A549 (cell line): ENCODE measurements around the gene ADGRG6. TPM values are rescaled to one million over a fixed set of nuclear protein-coding genes. Genes with fewer than 3 reads are reported as not detected.

Experiments
- ATAC-seq, 2 experiments: fragments of 200-7000 bp in 1 of 2; fragments of >200 bp in 1 of 2; cut with Nextera tagmentation in 1 of 2; cut with Tn5 transposase in 1 of 2; 3 replicates each; pipeline versions ENCODE4 v1.8.0 to v1.9.1; 2018 to 2020; ENCODE audit warnings: mild to moderate bottlenecking in 1 of 2, moderate library complexity in 1 of 2
- CTCF ChIA-PET: fragments of 300-600 bp; sonication (Branson Sonifier 250); formaldehyde crosslinking; extraction: SDS; loops from one replicate; lab custom pipeline; 2021; ENCODE audit warnings: antibody characterized with exemption, inconsistent platforms; lab: Yijun Ruan, JAX
- POLR2A ChIA-PET: fragments of 350-600 bp; formaldehyde crosslinking; extraction: SDS; loops from one replicate; lab custom pipeline; 2021; ENCODE audit warnings: antibody characterized with exemption, inconsistent platforms; lab: Yijun Ruan, JAX
- DNase-seq, 2 experiments: peaks; one replicate each; pipeline versions ENCODE4 v3.0.0 to v3.0.0-alpha.2; 2011 to 2016; ENCODE audit warnings: low read depth in 1 of 2, low spot score in 1 of 2
- FAIRE-seq: peaks from 2 replicates; lab custom pipeline; 2011; peaks lifted over from hg19 to GRCh38; lab: Jason Lieb, UNC
- H3K27ac ChIP-seq, 2 experiments: fragments of >200 bp; sonication (Bioruptor Twin); formaldehyde crosslinking; 3 replicates each; pipeline ENCODE4 v1.5.1; 2016 to 2017
- H3K4me1 ChIP-seq: fragments of >200 bp; sonication (Bioruptor Twin); formaldehyde crosslinking; 3 replicates; pipeline ENCODE4 v1.6.1; 2016
- H3K4me2 ChIP-seq: fragments of >200 bp; sonication (Bioruptor Twin); formaldehyde crosslinking; 3 replicates; pipeline ENCODE4 v1.6.1; 2016
- H3K4me3 ChIP-seq: fragments of >200 bp; sonication (Bioruptor Twin); formaldehyde crosslinking; 3 replicates; pipeline ENCODE4 v1.5.1; 2016
- H3K9me3 ChIP-seq: fragments of >200 bp; sonication (Bioruptor Twin); formaldehyde crosslinking; 3 replicates; pipeline ENCODE4 v1.6.1; 2016
- ATOH8 ChIP-seq: fragments of 250-450 bp; sonication (Bioruptor Pico); IDR thresholded peaks from 2 replicates; pipeline ENCODE4 v1.5.0; 2020; ENCODE audit warnings: low read depth, mild to moderate bottlenecking, moderate library complexity
- CBX2 ChIP-seq: fragments of 200-600 bp; sonication (generic); IDR thresholded peaks from 2 replicates; pipeline ENCODE4 v1.6.1; 2016; ENCODE audit warnings: low read depth, mild to moderate bottlenecking, borderline replicate concordance
- CBX8 ChIP-seq: fragments of 200-600 bp; sonication (generic); IDR thresholded peaks from 2 replicates; pipeline ENCODE4 v1.6.1; 2016
- CEBPB ChIP-seq, 2 experiments: fragments of >200 bp in 1 of 2; sonication (Bioruptor Twin) in 1 of 2; formaldehyde crosslinking in 1 of 2; IDR thresholded peaks; 2 replicates each; pipeline ENCODE4 v1.6.1; 2012 to 2016
- CHD4 ChIP-seq: fragments of 200-600 bp; sonication (generic); IDR thresholded peaks from 2 replicates; pipeline ENCODE4 v1.6.1; 2016; ENCODE audit warnings: antibody characterized with exemption, mild to moderate bottlenecking, borderline replicate concordance
- E2F6 ChIP-seq: IDR thresholded peaks from 2 replicates; pipeline ENCODE4 v1.6.1; 2012; ENCODE audit warnings: low read depth, borderline replicate concordance
- EHMT2 ChIP-seq: fragments of 200-600 bp; sonication (generic); IDR thresholded peaks from 2 replicates; pipeline ENCODE4 v1.6.1; 2016; ENCODE audit warnings: antibody characterized with exemption, low read depth, mild to moderate bottlenecking, moderate library complexity
- EP300 ChIP-seq, 2 experiments: fragments of >200 bp; sonication (Bioruptor Twin); formaldehyde crosslinking; IDR thresholded peaks; 2 replicates in 1 of 2; 3 replicates in 1 of 2; pipeline ENCODE4 v1.6.1; 2016 to 2017
- FOSB ChIP-seq: fragments of 250-450 bp; sonication (Bioruptor Pico); IDR thresholded peaks from 2 replicates; pipeline ENCODE4 v1.5.0; 2020; ENCODE audit warnings: mild to moderate bottlenecking, moderate library complexity
- FOSL2 ChIP-seq, 2 experiments: fragments of 450-650 bp in 1 of 2; fragments of >200 bp in 1 of 2; sonication (Bioruptor Twin) in 1 of 2; formaldehyde crosslinking; IDR thresholded peaks; 2 replicates each; pipeline versions ENCODE4 v1.5.0 to v1.6.1; 2016 to 2020; ENCODE audit warnings: mild to moderate bottlenecking in 1 of 2, moderate library complexity in 1 of 2
- GATA3 ChIP-seq: IDR thresholded peaks from 2 replicates; pipeline ENCODE4 v1.6.1; 2012; ENCODE audit warnings: borderline replicate concordance
- JUNB ChIP-seq: fragments of >200 bp; sonication (Bioruptor Twin); formaldehyde crosslinking; IDR thresholded peaks from 2 replicates; pipeline ENCODE4 v1.6.1; 2016
- KDM1A ChIP-seq: fragments of 200-600 bp; sonication (generic); IDR thresholded peaks from 2 replicates; pipeline ENCODE4 v1.6.1; 2016; ENCODE audit warnings: low read depth, mild to moderate bottlenecking
- KDM5A ChIP-seq: fragments of 200-600 bp; sonication (generic); IDR thresholded peaks from 2 replicates; pipeline ENCODE4 v1.6.1; 2016; ENCODE audit warnings: antibody characterized with exemption, mild to moderate bottlenecking
- MAFK ChIP-seq: fragments of 450-650 bp; IDR thresholded peaks from 2 replicates; pipeline ENCODE4 v1.6.1; 2014; ENCODE audit not compliant: partially characterized antibody
- MAX ChIP-seq: IDR thresholded peaks from 2 replicates; pipeline ENCODE4 v1.6.1; 2012
- MAZ ChIP-seq: fragments of 150-350 bp; IDR thresholded peaks from 2 replicates; pipeline ENCODE4 v1.6.1; 2014; ENCODE audit warnings: antibody characterized with exemption, low read depth, low read length, borderline replicate concordance
- MYC ChIP-seq: IDR thresholded peaks from 2 replicates; pipeline ENCODE4 v1.6.1; 2012; ENCODE audit warnings: mild to moderate bottlenecking, inconsistent platforms, low read length, improper control_type of control experiment, borderline replicate concordance
- PHF8 ChIP-seq: fragments of 200-600 bp; sonication (generic); IDR thresholded peaks from 2 replicates; pipeline ENCODE4 v1.6.1; 2016; ENCODE audit warnings: low read depth, mild to moderate bottlenecking, antibody characterized with exemption, moderate library complexity, borderline replicate concordance
- POLR2A ChIP-seq: IDR thresholded peaks from 2 replicates; pipeline ENCODE4 v1.6.1; 2012; ENCODE audit warnings: mild to moderate bottlenecking, low read length
- SMC3 ChIP-seq: fragments of >200 bp; sonication (Bioruptor Twin); formaldehyde crosslinking; IDR thresholded peaks from 3 replicates; pipeline ENCODE4 v1.6.1; 2018; ENCODE audit warnings: inconsistent platforms
- ZSCAN20 ChIP-seq: fragments of 250-450 bp; sonication (Bioruptor Pico); IDR thresholded peaks from 2 replicates; pipeline ENCODE4 v1.8.0; 2022; ENCODE audit warnings: mild to moderate bottlenecking, moderate library complexity
- WGBS: methylation state at CpG from one replicate; pipeline ENCODE4 v1.1.6; 2017; ENCODE audit errors: missing lambda C conversion rate; 5-methylcytosine and 5-hydroxymethylcytosine counted together
- polyA plus RNA-seq, 4 experiments: library from polyadenylated mRNA; depleted of rRNA in 3 of 4; stranded (reverse); fragments of >200 nt; fragmentation: RNase III in 1 of 4; extraction: RNeasy Plus Mini Kit Qiagen cat#74134 plus additional on column Dnase treatment in 1 of 4; gene quantifications; 2 replicates in 3 of 4; 3 replicates in 1 of 4; pipeline ENCODE4 v1.2.3, GENCODE V29; 2011 to 2017

ADGRG6 gene
- polyA plus RNA-seq, 2 of the 4 experiments (the other 2 are of a cell fraction), result 55.4 to 181 TPM

- H3K27ac ChIP-seq, result peak overlapping the region; percentile 55 to 62
- CTCF ChIA-PET, result interaction anchor here (0.9 to 1.5 kb wide), 4 partner anchors 9 to 166 kb away, joined by 3 to 5 read pairs (median 4); partner anchors contain the start of genes ADGRG6 and VTA1
- TF ChIP-seq KDM1A (no peak), MAFK (peak; percentile 81), FOSL2 (IDR thresholded peaks at IDR 0.05) (no peak), FOSL2 (CRISPR knock-in tag; IDR thresholded peaks at IDR 0.05) (peak; percentile 36; the same call in 1 of the 2 replicates), KDM5A (no peak), E2F6 (no peak), CEBPB (IDR thresholded peaks at IDR 0.05) (0 out of 4 replicates have a peak, but pooled peaks of 1 of the 2 experiments have one; percentile 8), POLR2A (no peak), MYC (no peak), FOSB (CRISPR knock-in tag) (no peak), CHD4 (no peak)
- WGBS, result 5% methylated on average over 2 of the region's 2 CpGs
- no peak overlapping the region for H3K4me3 ChIP-seq
- peak overlapping the region; percentile 85 for H3K4me2 ChIP-seq
- POLR2A ChIA-PET, result interaction anchor here (1.0 to 1.6 kb wide), 2 partner anchors 12 to 64 kb away, joined by 4 to 5 read pairs; partner anchors contain the start of gene ADGRG6
- ATAC-seq (peak; percentile 93 to 94), FAIRE-seq (no peak), DNase-seq (peak in 1 of 2 experiments; percentile 75)
- H3K9me3 ChIP-seq, result no peaks in the 10 kb centered on the region
- H3K4me1 ChIP-seq, result peaks cover 79% of the 10 kb centered on the region
Observed at GRCh38 chr6:142313284-142313683, 11.5 kb downstream of the ADGRG6 start.

GRCh38 chr6:142316791-142317368 is 15.1 kb downstream of the ADGRG6 start:
- FAIRE-seq, result no peak
- WGBS, result 50% methylated on average over 1 of the region's 1 CpG
- Histone ChIP-seq H3K4me2 (peak overlapping the region; percentile 44; the same call in 2 of the 3 replicates), H3K4me3 (no peak overlapping the region), H3K4me1 (peaks cover 79% of the 10 kb centered on the region), H3K9me3 (no peaks in the 10 kb centered on the region), H3K27ac (peak overlapping the region; percentile 11 to 20; a peak in 2 of 6 replicates)
- DNase-seq, result no peak
- ATAC-seq, result no peak
- CTCF ChIA-PET, result interaction anchor here (1.0 to 2.4 kb wide), 5 partner anchors 8 to 160 kb away, joined by 3 to 6 read pairs (median 5); partner anchors contain the start of gene ADGRG6
- POLR2A ChIA-PET, result interaction anchor here (1.0 kb wide), 1 partner anchor 9 kb away, joined by 3 read pairs; no protein-coding TSS in a partner anchor
- TF ChIP-seq EHMT2 (no peak), CBX8 (no peak), MAX (no peak), SMC3 (no peak), JUNB (no peak), ZSCAN20 (CRISPR knock-in tag) (no peak)

- peak overlapping the region; percentile 35 to 67; a peak in 5 of 6 replicates for H3K27ac ChIP-seq
- TF ChIP-seq GATA3, result no peak
- no peak for TF ChIP-seq EP300 (IDR thresholded peaks at IDR 0.05)
- TF ChIP-seq FOSL2 (IDR thresholded peaks at IDR 0.05), result no peak
- no peak for TF ChIP-seq FOSL2 (CRISPR knock-in tag; IDR thresholded peaks at IDR 0.05)
- H3K4me2 ChIP-seq, result peak overlapping the region; percentile 75
- ChIA-PET CTCF (no interaction called here), POLR2A (no interaction called here)
- no peaks in the 10 kb centered on the region for H3K9me3 ChIP-seq
- DNase-seq (no peak), FAIRE-seq (no peak), ATAC-seq (peak in 1 of 2 experiments; percentile 34; a peak in 3 of 6 replicates)
- H3K4me3 ChIP-seq, result no peak overlapping the region
- WGBS, result 38% methylated on average over 1 of the region's 1 CpG
- H3K4me1 ChIP-seq, result peaks cover 80% of the 10 kb centered on the region
Observed at GRCh38 chr6:142318714-142319113, 16.9 kb downstream of the ADGRG6 start.

- Histone ChIP-seq H3K27ac (peak overlapping the region; percentile 35 to 68; a peak in 5 of 6 replicates), H3K4me1 (peaks cover 86% of the 10 kb centered on the region), H3K4me2 (peak overlapping the region; percentile 75), H3K4me3 (no peak overlapping the region), H3K9me3 (no peaks in the 10 kb centered on the region)
- POLR2A ChIA-PET, result no interaction called here
- DNase-seq, result no peak
- 35% methylated on average over 3 of the region's 3 CpGs for WGBS
- FAIRE-seq, result no peak
- TF ChIP-seq MAX (no peak), CBX2 (no peak), MAZ (no peak), PHF8 (no peak), KDM5A (no peak), ATOH8 (CRISPR knock-in tag) (no peak), FOSB (CRISPR knock-in tag) (no peak)
- ATAC-seq, result no peak
- CTCF ChIA-PET, result interaction anchor here (0.5 kb wide), 1 partner anchor 53 kb away, joined by 3 read pairs; no protein-coding TSS in a partner anchor
Observed at GRCh38 chr6:142320366-142320765, 18.6 kb downstream of the ADGRG6 start.
